ENCODE data around the gene B4GALNT3.

Gene B4GALNT3

GRCh38 chr12:468671-469389 lies 9.1 kb downstream of the B4GALNT3 start:
- no peak for DNase-seq (ENCODE audit: low spot score)

GRCh38 chr12:470133-470532 lies 10.4 kb downstream of the B4GALNT3 start:
- no peak for DNase-seq (ENCODE audit: low spot score)

- no peak for DNase-seq (ENCODE audit: low spot score)
Measured at GRCh38 chr12:473198-473597, 13.5 kb downstream of the B4GALNT3 start.

- DNase-seq (ENCODE audit: low spot score) = no peak
Measured at GRCh38 chr12:473863-474577, 14.3 kb downstream of the B4GALNT3 start.

GRCh38 chr12:475286-475685 lies 15.5 kb downstream of the B4GALNT3 start:
- DNase-seq (ENCODE audit: low spot score) = no peak

- no peak for DNase-seq (ENCODE audit: low spot score)
Measured at GRCh38 chr12:479161-479560, 19.4 kb downstream of the B4GALNT3 start.

GRCh38 chr12:480831-481816 lies 21.4 kb downstream of the B4GALNT3 start:
- no peak for DNase-seq (ENCODE audit: low spot score)

GRCh38 chr12:482061-482460 lies 22.3 kb downstream of the B4GALNT3 start:
- no peak for DNase-seq (ENCODE audit: low spot score)

- DNase-seq (ENCODE audit: low spot score) = no peak
Measured at GRCh38 chr12:484096-484495, 24.4 kb downstream of the B4GALNT3 start.

- DNase-seq (ENCODE audit: low spot score) = no peak
Measured at GRCh38 chr12:490260-490659, 30.5 kb downstream of the B4GALNT3 start.

GRCh38 chr12:495466-495865 lies 35.7 kb downstream of the B4GALNT3 start:
- no peak for DNase-seq (ENCODE audit: low spot score)

- DNase-seq (ENCODE audit: low spot score) = no peak
Measured at GRCh38 chr12:496736-497135, 37.0 kb downstream of the B4GALNT3 start.

GRCh38 chr12:497501-498160 lies 37.9 kb downstream of the B4GALNT3 start:
- no peak for DNase-seq (ENCODE audit: low spot score)

GRCh38 chr12:499837-500458 lies 40.2 kb downstream of the B4GALNT3 start:
- no peak for DNase-seq (ENCODE audit: low spot score)

- no peak for DNase-seq (ENCODE audit: low spot score)
Measured at GRCh38 chr12:501722-502447, 42.1 kb downstream of the B4GALNT3 start.

- DNase-seq (ENCODE audit: low spot score) = no peak
Measured at GRCh38 chr12:503111-503761, 43.5 kb downstream of the B4GALNT3 start.

GRCh38 chr12:505221-505620 lies 45.5 kb downstream of the B4GALNT3 start:
- no peak for DNase-seq (ENCODE audit: low spot score)

- no peak for DNase-seq (ENCODE audit: low spot score)
Measured at GRCh38 chr12:507391-507796, 47.7 kb downstream of the B4GALNT3 start.

GRCh38 chr12:508145-508544 lies 48.4 kb downstream of the B4GALNT3 start:
- no peak for DNase-seq (ENCODE audit: low spot score)

GRCh38 chr12:508795-509194 lies 49.1 kb downstream of the B4GALNT3 start:
- DNase-seq (ENCODE audit: low spot score) = peak; percentile 38

Measured in germinal center (tissue), 1 donor.